ENCODE results near the gene BNC2. TPM values are rescaled to one million over a fixed set of nuclear protein-coding genes. Genes with fewer than 3 reads are reported as not detected.

The BNC2 gene
- total and polyA plus RNA-seq, 4 experiments from 2014 or later, result not detected

- no peaks in the 10 kb centered on the region for H3K36me3 ChIP-seq (ENCODE audit: insufficient read depth, low read length)
- Mint-ChIP-seq H3K9me3 (peaks cover 0 to 7% (median 2%) of the 10 kb centered on the region in 8 donors), H3K36me3 (no peaks in the 10 kb centered on the region), H3K4me1 (peaks cover 0 to 5% (median 1%) of the 10 kb centered on the region in 4 donors), H3K27me3 (peaks cover 2 to 8% of the 10 kb centered on the region in 2 donors), H3K4me3 (no peak overlapping the region), H3K27ac (no peak overlapping the region)
- no peak overlapping the region for H3K4me3 ChIP-seq (ENCODE audit: low read length in 2 of 2)
- ChIA-PET POLR2A (ENCODE audit: partially characterized antibody) (no interaction called here), CTCF (ENCODE audit: partially characterized antibody) (no interaction called here)
- intact Hi-C loops (cut with micrococcal nuclease), result no loop called here
- no peaks in the 10 kb centered on the region for H3K9me3 ChIP-seq (ENCODE audit: control insufficient read depth in 1 of 2, low read length in 2 of 2)
- no peak for DNase-seq
- H3K27ac ChIP-seq (ENCODE audit: low read depth, low read length), result no peak overlapping the region
- no peaks in the 10 kb centered on the region for H3K4me1 ChIP-seq (ENCODE audit: insufficient read depth, low read length)
- H3K27me3 ChIP-seq (ENCODE audit: insufficient read depth, low read length), result no peaks in the 10 kb centered on the region
These were observed 145.4 kb downstream of the BNC2 start for GRCh38 chr9:16725066-16725465.

GRCh38 chr9:16721972-16722371 is 148.5 kb downstream of the BNC2 start:
- intact Hi-C loops (cut with micrococcal nuclease), result no loop called here
- Mint-ChIP-seq H3K27me3 (peaks cover 0 to 5% of the 10 kb centered on the region in 2 donors), H3K36me3 (no peaks in the 10 kb centered on the region), H3K4me1 (peaks cover 0 to 3% (median 0%) of the 10 kb centered on the region in 4 donors), H3K27ac (no peak overlapping the region), H3K4me3 (no peak overlapping the region), H3K9me3 (peaks cover 0 to 7% (median 2%) of the 10 kb centered on the region in 8 donors)
- Histone ChIP-seq H3K27me3 (ENCODE audit: insufficient read depth, low read length) (no peaks in the 10 kb centered on the region), H3K9me3 (ENCODE audit: control insufficient read depth in 1 of 2, low read length in 2 of 2) (no peaks in the 10 kb centered on the region), H3K4me3 (ENCODE audit: low read length in 2 of 2) (no peak overlapping the region), H3K4me1 (ENCODE audit: insufficient read depth, low read length) (no peaks in the 10 kb centered on the region), H3K36me3 (ENCODE audit: insufficient read depth, low read length) (no peaks in the 10 kb centered on the region), H3K27ac (ENCODE audit: low read depth, low read length) (no peak overlapping the region)
- no peak for DNase-seq
- ChIA-PET POLR2A (ENCODE audit: partially characterized antibody) (no interaction called here), CTCF (ENCODE audit: partially characterized antibody) (no interaction called here)

- DNase-seq, result no peak
- Mint-ChIP-seq H3K27me3 (no peaks in the 10 kb centered on the region), H3K36me3 (no peaks in the 10 kb centered on the region), H3K27ac (no peak overlapping the region), H3K4me3 (no peak overlapping the region), H3K4me1 (no peaks in the 10 kb centered on the region), H3K9me3 (peaks cover 0 to 7% (median 1%) of the 10 kb centered on the region in 8 donors)
- Histone ChIP-seq H3K27me3 (ENCODE audit: insufficient read depth, low read length) (no peaks in the 10 kb centered on the region), H3K4me1 (ENCODE audit: insufficient read depth, low read length) (no peaks in the 10 kb centered on the region), H3K9me3 (ENCODE audit: control insufficient read depth in 1 of 2, low read length in 2 of 2) (no peaks in the 10 kb centered on the region), H3K4me3 (ENCODE audit: low read length in 2 of 2) (no peak overlapping the region), H3K27ac (ENCODE audit: low read depth, low read length) (no peak overlapping the region), H3K36me3 (ENCODE audit: insufficient read depth, low read length) (no peaks in the 10 kb centered on the region)
- intact Hi-C loops (cut with micrococcal nuclease), result no loop called here
- CTCF ChIA-PET (ENCODE audit: partially characterized antibody), result no interaction called here
- POLR2A ChIA-PET (ENCODE audit: partially characterized antibody), result no interaction called here
These were observed 150.1 kb downstream of the BNC2 start for GRCh38 chr9:16720386-16720785.

- Histone ChIP-seq H3K4me3 (ENCODE audit: low read length in 2 of 2) (no peak overlapping the region), H3K4me1 (ENCODE audit: insufficient read depth, low read length) (no peaks in the 10 kb centered on the region), H3K36me3 (ENCODE audit: insufficient read depth, low read length) (no peaks in the 10 kb centered on the region), H3K9me3 (ENCODE audit: control insufficient read depth in 1 of 2, low read length in 2 of 2) (no peaks in the 10 kb centered on the region), H3K27ac (ENCODE audit: low read depth, low read length) (no peak overlapping the region), H3K27me3 (ENCODE audit: insufficient read depth, low read length) (no peaks in the 10 kb centered on the region)
- no peaks in the 10 kb centered on the region for H3K4me1 Mint-ChIP-seq
- intact Hi-C loops (cut with micrococcal nuclease), result no loop called here
- no peak overlapping the region for H3K4me3 Mint-ChIP-seq
- no peak overlapping the region for H3K27ac Mint-ChIP-seq
- H3K27me3 Mint-ChIP-seq, result no peaks in the 10 kb centered on the region
- no peak for DNase-seq
- H3K9me3 Mint-ChIP-seq, result peaks cover 0 to 7% (median 1%) of the 10 kb centered on the region in 8 donors
- no peaks in the 10 kb centered on the region for H3K36me3 Mint-ChIP-seq
- ChIA-PET POLR2A (ENCODE audit: partially characterized antibody) (no interaction called here), CTCF (ENCODE audit: partially characterized antibody) (no interaction called here)
These were observed 150.5 kb downstream of the BNC2 start for GRCh38 chr9:16719921-16720320.

- no peak for DNase-seq
- Mint-ChIP-seq H3K9me3 (peaks cover 0 to 7% (median 1%) of the 10 kb centered on the region in 8 donors), H3K27me3 (no peaks in the 10 kb centered on the region), H3K4me3 (no peak overlapping the region), H3K4me1 (no peaks in the 10 kb centered on the region), H3K27ac (no peak overlapping the region), H3K36me3 (no peaks in the 10 kb centered on the region)
- intact Hi-C loops (cut with micrococcal nuclease), result no loop called here
- ChIA-PET POLR2A (ENCODE audit: partially characterized antibody) (no interaction called here), CTCF (ENCODE audit: partially characterized antibody) (no interaction called here)
- H3K4me1 ChIP-seq (ENCODE audit: insufficient read depth, low read length), result no peaks in the 10 kb centered on the region
- H3K27ac ChIP-seq (ENCODE audit: low read depth, low read length), result no peak overlapping the region
- no peaks in the 10 kb centered on the region for H3K36me3 ChIP-seq (ENCODE audit: insufficient read depth, low read length)
- H3K9me3 ChIP-seq (ENCODE audit: control insufficient read depth in 1 of 2, low read length in 2 of 2), result no peaks in the 10 kb centered on the region
- H3K27me3 ChIP-seq (ENCODE audit: insufficient read depth, low read length), result no peaks in the 10 kb centered on the region
- no peak overlapping the region for H3K4me3 ChIP-seq (ENCODE audit: low read length in 2 of 2)
These were observed 151.5 kb downstream of the BNC2 start for GRCh38 chr9:16718952-16719351.

- H3K36me3 ChIP-seq (ENCODE audit: insufficient read depth, low read length), result no peaks in the 10 kb centered on the region
- H3K9me3 ChIP-seq (ENCODE audit: control insufficient read depth in 1 of 2, low read length in 2 of 2), result no peaks in the 10 kb centered on the region
- H3K4me1 ChIP-seq (ENCODE audit: insufficient read depth, low read length), result no peaks in the 10 kb centered on the region
- Mint-ChIP-seq H3K4me3 (no peak overlapping the region), H3K36me3 (no peaks in the 10 kb centered on the region), H3K27me3 (no peaks in the 10 kb centered on the region), H3K4me1 (no peaks in the 10 kb centered on the region), H3K9me3 (peaks cover 0 to 7% (median 1%) of the 10 kb centered on the region in 8 donors), H3K27ac (no peak overlapping the region)
- ChIA-PET POLR2A (ENCODE audit: partially characterized antibody) (no interaction called here), CTCF (ENCODE audit: partially characterized antibody) (no interaction called here)
- no peaks in the 10 kb centered on the region for H3K27me3 ChIP-seq (ENCODE audit: insufficient read depth, low read length)
- H3K4me3 ChIP-seq (ENCODE audit: low read length in 2 of 2), result no peak overlapping the region
- DNase-seq, result no peak
- intact Hi-C loops (cut with micrococcal nuclease), result no loop called here
- H3K27ac ChIP-seq (ENCODE audit: low read depth, low read length), result no peak overlapping the region
These were observed 152.2 kb downstream of the BNC2 start for GRCh38 chr9:16718296-16718695.

GRCh38 chr9:16716601-16717000 is 153.9 kb downstream of the BNC2 start:
- no peak overlapping the region for H3K4me3 ChIP-seq (ENCODE audit: low read length in 2 of 2)
- no peaks in the 10 kb centered on the region for H3K4me1 Mint-ChIP-seq
- ChIA-PET CTCF (ENCODE audit: partially characterized antibody) (no interaction called here), POLR2A (ENCODE audit: partially characterized antibody) (no interaction called here)
- DNase-seq, result no peak
- no peaks in the 10 kb centered on the region for H3K9me3 ChIP-seq (ENCODE audit: control insufficient read depth in 1 of 2, low read length in 2 of 2)
- H3K36me3 Mint-ChIP-seq, result no peaks in the 10 kb centered on the region
- H3K27me3 Mint-ChIP-seq, result no peaks in the 10 kb centered on the region
- intact Hi-C loops (cut with micrococcal nuclease), result no loop called here
- no peak overlapping the region for H3K27ac ChIP-seq (ENCODE audit: low read depth, low read length)
- no peak overlapping the region for H3K27ac Mint-ChIP-seq
- no peaks in the 10 kb centered on the region for H3K4me1 ChIP-seq (ENCODE audit: insufficient read depth, low read length)
- no peaks in the 10 kb centered on the region for H3K27me3 ChIP-seq (ENCODE audit: insufficient read depth, low read length)
- peaks cover 0 to 7% (median 3%) of the 10 kb centered on the region in 8 donors for H3K9me3 Mint-ChIP-seq
- no peak overlapping the region for H3K4me3 Mint-ChIP-seq
- H3K36me3 ChIP-seq (ENCODE audit: insufficient read depth, low read length), result no peaks in the 10 kb centered on the region

- H3K36me3 ChIP-seq (ENCODE audit: insufficient read depth, low read length), result no peaks in the 10 kb centered on the region
- H3K4me3 ChIP-seq (ENCODE audit: low read length in 2 of 2), result no peak overlapping the region
- no peaks in the 10 kb centered on the region for H3K9me3 ChIP-seq (ENCODE audit: control insufficient read depth in 1 of 2, low read length in 2 of 2)
- no peak for DNase-seq
- H3K27ac ChIP-seq (ENCODE audit: low read depth, low read length), result no peak overlapping the region
- ChIA-PET POLR2A (ENCODE audit: partially characterized antibody) (no interaction called here), CTCF (ENCODE audit: partially characterized antibody) (no interaction called here)
- no peaks in the 10 kb centered on the region for H3K27me3 ChIP-seq (ENCODE audit: insufficient read depth, low read length)
- H3K4me3 Mint-ChIP-seq, result no peak overlapping the region
- no peaks in the 10 kb centered on the region for H3K36me3 Mint-ChIP-seq
- no peaks in the 10 kb centered on the region for H3K27me3 Mint-ChIP-seq
- H3K9me3 Mint-ChIP-seq, result peaks cover 0 to 7% (median 3%) of the 10 kb centered on the region in 8 donors
- H3K4me1 Mint-ChIP-seq, result no peaks in the 10 kb centered on the region
- intact Hi-C loops (cut with micrococcal nuclease), result no loop called here
- H3K4me1 ChIP-seq (ENCODE audit: insufficient read depth, low read length), result no peaks in the 10 kb centered on the region
- no peak overlapping the region for H3K27ac Mint-ChIP-seq
These were observed 155.1 kb downstream of the BNC2 start for GRCh38 chr9:16715404-16715803.

All from CD4-positive, alpha-beta memory T cell (primary cell).